ENCODE measurements around the gene TNFSF13B.
A peak's percentile ranks its signal among the peaks of the same experiment; 100 is the strongest.
"Not testable (repeated sequence)": the region's sequence is repeated elsewhere in the genome, so short reads cannot be mapped to it uniquely, and the experiment has no call there.

The TNFSF13B gene

DNA sequence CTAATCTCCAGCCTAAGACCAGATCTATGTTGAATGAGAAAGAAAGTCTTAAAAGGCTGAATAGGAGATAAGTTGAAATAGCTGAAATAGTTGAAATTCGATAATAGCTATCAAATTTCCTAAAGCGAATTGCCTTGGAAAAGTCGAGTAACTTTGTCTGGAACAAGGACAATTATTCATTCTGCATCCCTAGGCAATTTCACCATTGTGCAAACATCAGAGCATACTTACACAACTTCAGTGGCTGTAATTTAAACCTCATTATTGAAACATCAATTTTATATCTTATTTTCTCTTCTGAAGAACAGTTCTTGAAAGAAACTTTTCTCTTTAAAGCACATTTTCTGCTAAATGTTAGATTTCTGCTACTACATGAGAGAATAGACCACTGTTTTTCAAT lies 13.6 kb downstream of the TNFSF13B start:
- no peak for DNase-seq

DNA sequence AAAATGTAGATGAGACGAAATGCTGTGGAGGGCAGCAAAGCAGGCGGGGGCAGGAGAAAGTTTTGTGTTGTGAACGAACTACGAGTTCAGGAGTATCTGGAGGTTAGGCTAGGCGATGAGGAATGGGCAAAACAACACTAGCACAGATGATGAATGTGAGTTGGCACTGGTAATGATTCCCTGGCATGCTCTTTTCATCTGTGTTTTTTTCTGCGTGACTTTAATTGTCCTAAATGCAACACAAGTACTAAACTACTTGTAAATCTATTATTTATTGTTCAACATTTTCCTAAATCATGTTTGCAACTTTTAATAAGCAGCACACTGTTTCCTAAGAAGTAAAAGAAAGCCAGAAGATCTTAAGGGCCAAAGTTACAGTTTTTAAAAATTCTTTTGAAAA lies 19.2 kb downstream of the TNFSF13B start:
- no peak for DNase-seq

DNA sequence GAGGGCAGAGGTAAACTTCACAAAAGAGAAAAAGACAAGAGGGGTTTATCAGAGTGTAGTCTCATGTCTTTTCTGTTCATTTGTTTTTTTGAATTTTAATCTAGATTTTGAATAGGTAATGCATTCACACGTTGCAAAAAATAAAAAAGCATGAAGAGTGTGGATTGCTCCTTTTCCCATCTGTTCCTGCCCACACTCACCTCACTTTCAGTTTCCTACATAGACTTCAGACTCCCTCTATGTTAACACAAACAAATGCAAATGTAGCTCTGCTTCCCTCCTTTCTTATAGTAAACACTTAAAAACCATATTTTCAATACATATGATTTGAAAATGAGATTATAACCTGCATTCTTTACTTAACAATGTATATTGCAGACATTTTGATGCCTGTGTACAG lies 20.3 kb downstream of the TNFSF13B start:
- no peak for DNase-seq

DNA sequence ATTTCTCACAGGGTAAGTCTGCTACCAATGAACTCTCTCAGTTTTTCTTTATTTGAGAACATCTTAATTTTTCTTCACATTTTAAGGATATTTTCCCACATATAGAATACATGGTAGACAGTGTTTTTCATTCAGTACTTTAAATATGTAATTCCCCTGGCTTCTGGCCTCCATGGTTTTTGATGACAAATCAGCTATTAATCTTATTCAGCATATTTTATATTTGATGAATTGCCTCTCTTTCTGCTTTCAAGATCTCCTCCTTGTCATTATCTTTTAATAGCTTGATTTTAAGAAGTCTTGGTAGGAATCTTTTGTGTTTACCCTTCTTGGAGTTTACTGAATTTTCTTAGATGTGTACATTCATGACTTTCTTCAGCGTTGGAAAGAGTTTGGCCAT lies 27.6 kb downstream of the TNFSF13B start:
- DNase-seq: no peak

DNA sequence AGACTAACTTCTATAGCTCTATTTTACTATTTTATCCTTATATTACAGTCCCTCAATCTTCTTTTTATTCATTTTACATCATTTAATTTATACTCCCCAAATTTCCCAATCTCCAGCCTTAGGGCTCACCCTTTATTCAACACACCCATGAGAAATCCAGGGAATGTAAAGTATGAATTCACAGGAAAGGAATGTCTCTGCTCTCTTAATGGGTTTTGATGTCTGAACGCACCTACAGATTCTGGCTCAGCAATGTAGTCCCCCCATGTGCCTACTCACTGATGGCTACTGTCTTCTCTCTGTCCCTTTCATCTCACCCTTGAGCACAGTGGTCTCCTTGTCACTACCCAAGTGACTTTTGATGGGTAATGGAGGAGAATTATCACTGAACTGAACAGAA lies 32.8 kb downstream of the TNFSF13B start:
- no peak for DNase-seq

DNA sequence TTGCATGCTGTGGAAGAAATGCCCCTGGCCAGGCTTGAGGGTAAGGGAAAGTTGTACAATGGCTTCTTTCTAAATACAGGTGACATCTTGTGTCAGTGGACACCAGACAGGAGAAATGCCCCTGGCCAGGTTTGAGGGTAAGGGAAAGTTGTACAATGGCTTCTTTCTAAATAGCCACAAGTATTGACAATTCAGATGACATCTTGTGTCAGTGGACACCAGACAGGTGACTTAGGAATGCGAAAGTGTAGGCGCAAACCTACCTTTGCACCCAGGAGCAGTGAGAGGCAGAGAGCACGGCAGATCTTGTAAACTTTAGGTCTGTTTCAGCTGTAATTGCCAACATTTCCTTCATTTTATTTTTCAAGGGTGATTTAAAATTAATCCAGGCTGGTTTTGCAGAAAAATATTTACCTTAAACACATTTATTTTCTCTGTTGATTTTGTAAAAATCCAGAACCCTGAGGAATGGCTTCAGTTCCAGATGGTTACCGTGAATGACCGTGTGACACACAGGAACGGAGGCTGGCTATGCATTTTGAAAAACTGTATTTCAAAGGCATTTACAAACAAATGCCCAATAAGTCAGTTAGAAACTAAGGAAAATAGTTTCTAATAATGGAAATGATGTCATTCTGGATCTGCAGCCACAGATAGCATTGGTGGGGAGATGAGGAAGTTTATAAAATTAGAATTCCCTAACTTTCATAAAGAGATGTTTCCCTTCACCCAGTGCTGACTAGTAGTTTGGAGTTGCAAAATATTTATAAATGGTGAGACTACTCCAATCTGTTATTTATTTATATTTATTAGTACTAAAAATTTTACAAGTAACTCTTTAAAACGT lies 34.9 kb downstream of the TNFSF13B start:
- no peak for DNase-seq

DNA sequence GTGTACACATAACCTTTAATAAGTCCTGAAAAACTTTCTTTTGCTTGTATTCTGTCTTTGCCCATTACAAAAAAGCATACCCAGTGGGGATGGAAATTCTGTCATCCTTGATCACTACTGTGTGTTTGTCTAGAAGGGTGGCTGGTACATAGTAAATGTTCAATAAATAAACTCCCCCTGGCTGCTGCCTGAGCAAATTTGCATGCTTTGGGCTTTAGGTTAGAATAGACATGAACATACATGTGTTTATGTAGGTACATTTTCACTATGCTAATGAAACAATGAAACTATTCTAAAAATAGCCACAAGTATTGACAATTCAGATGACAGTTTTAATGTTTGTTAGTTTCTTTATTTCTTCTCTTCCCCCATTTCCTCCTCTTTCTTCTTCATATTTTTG lies 36.1 kb downstream of the TNFSF13B start:
- no peak for DNase-seq

DNA sequence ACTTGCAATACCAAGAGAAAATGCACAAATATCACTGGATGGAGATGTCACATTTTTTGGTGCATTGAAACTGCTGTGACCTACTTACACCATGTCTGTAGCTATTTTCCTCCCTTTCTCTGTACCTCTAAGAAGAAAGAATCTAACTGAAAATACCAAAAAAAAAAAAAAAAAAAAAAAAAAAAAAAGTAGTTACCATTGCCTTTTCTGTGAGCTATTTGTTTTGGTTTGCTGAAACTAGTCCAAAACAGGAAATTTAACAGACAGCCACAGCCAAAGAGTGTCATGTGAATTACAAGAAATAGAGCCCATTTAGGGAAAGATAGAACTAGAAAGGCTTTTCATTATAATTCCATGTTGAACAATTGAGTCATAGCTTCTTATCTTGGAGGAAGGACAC lies 37.3 kb downstream of the TNFSF13B start:
- no peak for DNase-seq

DNA sequence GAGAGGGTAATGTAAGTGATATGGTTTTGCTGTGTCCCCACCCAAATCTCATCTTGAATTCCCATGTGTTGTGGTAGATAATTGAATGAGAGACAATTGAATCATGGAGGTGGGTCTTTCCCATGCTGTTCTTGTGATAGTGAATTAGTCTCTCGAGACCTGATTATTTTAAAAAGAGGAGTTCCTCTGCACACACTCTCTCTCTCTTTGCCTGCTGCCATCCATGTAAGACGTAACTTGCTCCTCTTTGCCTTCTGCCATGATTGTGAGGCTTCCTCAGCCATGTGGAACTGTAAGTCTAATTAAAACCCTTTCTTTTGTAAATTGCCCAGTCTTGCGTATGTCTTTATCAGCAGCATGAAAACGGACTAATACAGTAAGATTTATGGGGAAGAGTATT lies 42.1 kb downstream of the TNFSF13B start:
- not testable (repeated sequence) for DNase-seq

DNA sequence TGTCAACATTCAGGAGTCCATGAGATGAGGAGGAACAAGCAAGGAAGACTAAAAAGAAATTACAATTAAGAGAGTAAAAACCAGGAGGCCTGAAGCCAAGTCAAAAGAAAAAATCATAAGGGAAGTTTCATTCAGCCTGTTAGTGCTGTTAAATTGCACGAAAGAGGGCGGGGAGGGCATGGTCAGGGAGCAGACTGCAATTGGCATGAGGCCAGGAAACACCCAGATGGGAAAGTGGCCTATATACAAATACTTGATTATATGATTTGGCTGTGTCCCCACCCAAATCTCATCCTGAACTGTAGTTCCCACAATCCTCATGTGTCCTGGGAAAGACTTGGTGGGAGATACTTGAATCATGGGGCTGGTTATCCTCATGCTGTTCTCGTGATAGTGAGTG lies 43.9 kb downstream of the TNFSF13B start:
- DNase-seq: no peak

DNA sequence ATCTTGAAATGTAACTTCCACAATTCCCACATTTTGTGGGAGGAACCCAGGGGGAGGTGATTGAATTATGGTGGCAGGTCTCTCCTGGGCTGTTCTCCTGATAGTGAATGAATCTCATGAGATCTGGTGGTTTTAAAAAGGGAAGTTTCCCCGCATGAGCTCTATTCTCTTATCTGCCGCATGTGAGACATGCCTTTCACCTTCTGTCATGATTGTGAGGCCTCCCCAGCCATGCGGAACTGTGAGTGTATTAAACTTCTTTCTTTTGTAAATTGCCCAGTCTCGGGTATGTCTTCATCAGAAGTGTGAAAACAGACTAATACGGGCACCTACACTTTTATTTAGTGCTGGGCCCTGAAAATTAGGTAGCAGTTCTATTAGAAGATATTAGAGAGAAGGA lies 45.8 kb downstream of the TNFSF13B start:
- no peak for DNase-seq

DNA sequence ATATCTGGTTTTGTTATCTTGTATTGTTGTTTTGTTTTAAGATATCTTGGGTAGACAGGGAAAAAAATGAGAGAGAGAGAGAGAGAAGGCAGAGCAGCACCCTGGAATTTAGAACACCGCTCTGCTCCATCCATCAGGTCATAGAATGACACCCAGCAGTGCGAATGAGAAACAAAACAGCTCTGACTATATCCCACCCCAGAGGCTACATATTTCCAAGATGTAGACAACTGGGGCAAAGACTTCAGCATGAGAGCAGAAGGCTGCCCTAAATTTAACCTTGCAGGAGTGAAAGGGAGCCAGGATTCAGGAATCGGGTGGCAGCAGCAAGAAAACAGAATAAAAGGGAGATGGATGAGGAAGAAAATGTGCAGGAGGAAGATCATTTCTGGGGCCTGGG lies 46.5 kb downstream of the TNFSF13B start:
- DNase-seq: no peak

DNA sequence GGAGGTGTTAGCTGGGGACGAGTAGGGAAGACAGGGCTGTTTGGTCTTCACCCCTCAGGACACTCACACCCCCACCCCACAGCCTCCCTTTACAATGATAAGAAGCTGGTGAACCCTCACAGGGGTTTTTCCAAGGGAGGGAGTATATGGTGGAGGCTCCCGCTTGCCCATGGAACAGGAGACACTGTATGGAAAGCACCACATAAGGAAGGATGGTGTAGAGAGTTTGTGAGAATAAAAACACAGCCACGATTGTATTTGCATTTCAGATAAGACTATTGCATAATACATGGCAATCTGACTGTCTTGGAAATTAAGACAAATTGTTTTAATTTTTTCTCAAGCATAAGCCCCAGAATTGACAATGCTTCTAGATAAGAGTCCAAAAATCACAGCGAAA lies 46.9 kb downstream of the TNFSF13B start:
- DNase-seq: no peak

DNA sequence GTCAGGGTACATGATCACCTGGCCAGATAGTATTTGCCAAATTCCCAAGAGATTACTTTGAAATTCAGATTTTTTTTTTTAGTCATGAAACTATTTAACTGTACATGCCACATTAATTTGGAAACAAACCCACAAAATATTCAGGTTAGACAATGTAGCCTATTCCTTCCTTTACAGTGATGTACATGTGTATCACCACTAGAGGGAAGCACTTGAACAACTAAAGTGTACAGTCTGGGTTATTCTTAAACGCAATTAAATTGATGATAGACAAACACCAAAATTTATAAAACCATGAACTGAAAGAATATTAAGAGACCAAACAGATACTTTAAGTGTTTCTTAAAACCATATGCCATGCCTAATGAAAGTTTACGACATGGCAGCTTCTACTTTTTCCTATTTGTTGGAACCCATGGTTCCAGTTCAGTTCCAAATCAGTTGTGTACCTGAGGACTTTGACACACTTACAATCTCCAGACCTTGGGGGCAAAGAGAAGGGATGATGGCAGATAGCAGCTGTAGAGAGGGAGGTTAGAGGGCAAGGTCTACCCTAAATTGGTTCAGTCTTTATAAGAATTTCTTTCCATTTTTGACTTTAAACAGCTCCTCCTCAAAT lies 52.8 kb downstream of the TNFSF13B start:
- peak; percentile 38 for DNase-seq

DNA sequence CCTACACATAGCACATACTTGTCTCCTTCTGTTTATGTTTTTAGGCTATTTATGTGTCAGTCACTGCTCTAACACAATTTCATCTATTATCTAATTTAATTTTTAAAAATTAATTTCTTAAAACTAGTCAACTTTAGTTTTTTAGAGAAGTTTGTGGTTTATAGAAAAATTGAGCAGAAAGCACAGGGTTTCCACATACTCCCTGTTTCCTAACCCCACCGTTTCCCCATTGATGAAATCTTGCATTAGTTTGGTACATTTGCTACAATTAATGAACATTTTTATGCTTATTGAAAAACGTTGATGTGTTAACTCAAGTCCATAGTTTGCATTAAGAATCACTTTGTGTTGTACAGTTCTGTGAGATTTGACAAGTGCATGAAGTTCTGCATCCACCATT lies 53.5 kb downstream of the TNFSF13B start:
- no peak for DNase-seq

DNA sequence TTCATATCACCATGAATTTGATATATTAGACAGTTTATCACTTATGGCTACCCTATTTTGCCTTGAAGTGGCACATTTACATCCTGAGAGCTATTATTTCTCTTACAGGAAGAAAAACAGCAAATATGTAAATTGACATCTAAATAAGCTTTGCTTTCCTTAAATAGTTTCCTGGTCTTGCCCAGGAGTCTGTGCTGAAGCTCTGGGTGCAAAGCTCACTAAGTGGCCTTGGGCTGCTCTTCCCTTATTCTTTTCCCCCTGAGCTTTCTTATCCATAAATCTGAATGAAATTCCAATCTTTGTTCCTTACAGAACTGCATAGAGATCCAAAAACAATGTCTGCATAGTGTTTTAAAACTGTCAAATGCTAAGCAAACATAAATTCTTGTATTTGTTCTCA lies 56.3 kb downstream of the TNFSF13B start:
- DNase-seq: no peak

DNA sequence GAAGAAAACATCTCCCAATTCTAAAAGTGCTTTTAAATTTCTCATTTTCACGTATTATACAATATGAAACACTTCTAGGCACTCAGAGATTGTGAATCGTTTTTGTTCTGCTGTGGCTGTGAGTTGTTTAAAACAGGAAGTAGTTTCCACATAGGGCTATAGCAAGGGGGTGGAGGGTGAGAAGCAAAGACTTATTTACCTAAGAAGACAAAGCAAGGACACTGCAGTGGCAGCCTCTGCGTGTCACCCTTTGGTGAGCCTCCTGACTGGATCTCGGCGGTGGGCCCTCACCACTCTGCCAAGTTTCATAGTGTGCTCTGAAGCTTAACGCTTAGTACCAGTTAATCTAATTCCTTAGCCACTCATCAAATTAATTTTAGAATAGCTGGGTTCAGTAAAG lies 56.8 kb downstream of the TNFSF13B start:
- DNase-seq: no peak

DNA sequence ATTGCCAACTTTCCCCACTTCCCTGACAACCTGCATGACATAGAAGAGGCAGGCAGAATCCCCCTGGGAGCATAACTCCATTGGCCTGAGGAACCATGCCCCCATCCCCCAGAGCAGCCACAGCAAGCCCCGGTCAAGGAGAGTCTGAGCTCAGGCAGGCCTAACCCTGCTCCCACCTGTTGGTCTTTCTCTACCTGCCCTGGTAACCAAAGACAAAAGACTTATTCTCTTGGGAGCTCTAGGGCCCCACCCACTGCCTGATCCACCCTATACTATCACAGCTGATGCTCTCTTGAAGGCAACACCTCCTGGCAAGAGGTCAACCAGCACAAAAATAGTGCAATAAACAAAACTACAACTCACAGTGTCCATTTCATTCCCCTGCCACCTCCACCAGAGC lies 59.3 kb downstream of the TNFSF13B start:
- DNase-seq: no peak

DNA sequence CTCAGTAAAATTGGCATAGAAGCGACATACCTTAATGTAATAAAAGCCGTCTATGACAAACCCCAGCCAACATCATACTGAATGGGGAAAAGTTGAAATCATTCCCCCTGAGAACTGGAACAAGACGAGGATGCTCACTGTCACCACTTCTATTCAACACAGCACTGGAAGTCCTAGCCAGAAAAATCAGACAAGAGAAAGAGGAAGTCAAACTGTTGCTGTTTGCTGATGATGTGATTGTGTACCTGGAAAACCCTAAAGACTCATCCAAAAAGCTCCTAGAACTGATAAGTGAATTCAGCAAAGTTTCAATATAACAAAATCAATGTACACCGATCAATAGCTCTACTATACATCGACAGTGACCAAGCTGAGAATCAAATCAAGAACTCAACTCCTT lies 63.3 kb downstream of the TNFSF13B start:
- DNase-seq: no peak

DNA sequence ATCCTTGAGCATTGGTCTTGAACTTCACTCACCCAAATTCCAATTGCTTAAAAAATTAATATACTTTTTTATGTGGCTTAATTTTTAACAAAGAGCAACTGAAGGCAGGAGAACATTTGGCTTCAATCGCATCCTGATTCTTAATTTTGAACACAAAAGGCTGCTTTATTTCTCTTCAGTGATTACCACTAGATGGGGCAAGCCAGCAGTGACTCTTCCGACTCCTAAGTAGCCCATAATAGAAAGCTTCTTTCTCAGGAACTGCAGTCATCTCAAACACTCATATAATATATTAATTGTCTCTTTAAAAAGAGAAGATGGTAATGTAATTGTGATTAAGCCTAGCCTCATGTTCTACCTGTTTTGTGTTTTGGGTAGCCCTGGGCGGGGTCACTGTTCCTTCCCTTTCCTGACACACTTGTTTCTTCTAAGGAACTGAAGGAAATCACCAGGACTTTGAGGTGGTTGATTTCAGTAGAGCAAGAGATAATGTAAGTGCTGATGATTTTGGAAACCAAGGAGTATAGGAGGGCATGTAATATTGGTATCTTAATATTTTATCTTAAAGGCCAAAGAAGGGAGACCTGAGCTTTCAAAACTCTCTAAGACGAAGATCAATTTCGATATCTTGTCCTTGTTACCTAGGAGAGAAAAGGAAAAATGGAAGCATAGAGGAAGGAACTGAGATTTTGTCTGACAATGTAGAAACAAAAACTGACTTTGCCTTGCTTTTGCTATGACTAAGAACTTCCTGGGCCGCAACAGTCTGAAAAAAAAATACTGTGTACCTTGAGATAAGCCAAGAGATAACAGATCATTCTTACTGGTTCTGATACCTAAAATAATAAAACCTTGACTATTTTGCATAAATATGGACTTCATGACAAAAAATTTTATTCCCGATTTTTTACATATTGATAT lies 73.1 kb downstream of the TNFSF13B start:
- DNase-seq: peak; percentile 17

DNA sequence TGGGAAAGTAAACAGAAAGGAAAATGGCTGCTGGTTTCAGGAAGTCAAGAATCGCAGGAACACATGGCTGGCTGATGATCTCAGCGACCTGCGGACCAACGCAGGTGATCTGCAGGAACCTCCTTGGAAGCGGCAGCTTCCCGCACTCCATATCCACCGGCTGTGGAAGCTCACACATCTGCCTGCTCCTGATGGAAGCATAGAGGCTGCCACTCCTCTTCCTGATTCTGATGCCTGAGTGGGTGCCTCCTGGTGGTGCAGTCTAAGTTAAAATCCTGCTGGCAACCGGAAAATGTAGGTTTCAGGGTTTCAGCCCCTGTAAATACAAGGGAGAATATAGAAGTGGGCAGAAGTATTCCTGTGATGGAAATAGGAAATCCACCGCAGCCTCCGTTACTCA lies 75.5 kb downstream of the TNFSF13B start:
- DNase-seq: no peak

DNA sequence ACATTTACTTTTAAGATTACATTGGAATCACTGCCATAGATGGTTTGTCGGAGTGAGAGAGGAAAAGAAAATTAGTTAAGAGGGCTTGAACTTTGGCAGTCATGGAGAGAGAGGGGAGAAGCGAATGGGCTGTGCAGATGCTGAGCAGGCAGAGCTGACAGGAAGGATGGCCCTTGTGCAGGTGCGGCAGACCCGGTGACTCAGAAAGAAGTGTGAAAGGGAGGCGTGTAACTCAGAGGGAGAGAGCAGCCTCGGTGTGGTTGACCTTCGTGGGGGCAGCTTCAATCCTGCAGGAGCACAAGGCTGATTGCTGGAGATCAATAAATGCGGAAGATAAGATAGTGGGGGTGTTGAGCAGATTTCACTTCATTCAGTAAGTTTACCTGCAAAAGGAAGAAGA lies 76.9 kb downstream of the TNFSF13B start:
- no peak for DNase-seq

DNA sequence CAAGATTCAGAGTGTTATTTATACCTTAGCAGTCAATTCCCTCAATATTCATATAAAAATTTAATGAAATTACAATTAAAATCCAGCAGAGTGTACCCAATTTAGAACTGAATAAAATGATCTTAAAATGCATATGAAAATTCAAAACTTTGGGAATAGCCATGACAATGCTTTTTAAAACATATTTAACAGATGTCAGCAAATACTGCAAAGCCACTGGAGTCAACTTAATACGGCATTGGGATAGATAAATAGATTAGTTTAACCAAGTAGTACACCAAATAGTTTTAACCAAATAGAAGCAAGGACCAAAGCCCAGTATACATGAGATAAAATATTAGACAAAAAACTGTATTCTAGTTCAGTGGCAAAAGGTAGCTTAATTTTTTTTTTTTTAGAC lies 79.8 kb downstream of the TNFSF13B start:
- DNase-seq: no peak

DNA sequence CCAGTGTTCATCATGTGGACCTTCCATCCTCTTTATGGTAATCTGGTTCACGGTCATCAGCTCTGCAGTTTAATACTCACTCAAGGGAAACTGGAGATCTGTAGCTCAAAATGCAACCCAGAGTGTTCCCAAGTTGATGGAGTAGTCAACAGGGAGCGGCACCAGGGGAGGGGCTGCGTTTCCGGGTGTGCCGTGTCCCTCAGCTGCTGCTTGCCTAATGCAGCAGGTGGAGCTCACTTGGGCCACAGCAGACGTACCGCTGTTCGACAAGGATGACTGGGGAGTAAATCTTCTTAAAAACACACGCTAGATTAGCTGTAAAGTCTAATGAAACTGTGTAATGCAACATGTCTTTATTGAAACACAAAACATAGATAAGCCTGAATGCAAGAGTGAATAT lies 81.1 kb downstream of the TNFSF13B start:
- DNase-seq: no peak
